Cardiac muscle cell (in vitro differentiated cells and primary cell): ENCODE results near the gene KYAT1. TPM values are rescaled to one million over a fixed set of nuclear protein-coding genes. Genes with fewer than 3 reads are reported as not detected.
"Not testable (repeated sequence)": the region's sequence is repeated elsewhere in the genome, so short reads cannot be mapped to it uniquely, and the experiment has no call there.

Experiments
- DNase-seq, 2 donors: peaks; one replicate each; pipeline versions ENCODE4 v3.0.0 to v3.0.0-alpha.2; 2010 to 2017; ENCODE audit warnings: low read depth in 1 of 2, low spot score in 1 of 2
- H3K27ac ChIP-seq: fragments of 200-600 bp; sonication (generic); 2 replicates; pipeline ENCODE4 v1.5.1; 2016
- H3K27me3 ChIP-seq: fragments of 200-600 bp; sonication (generic); 2 replicates; pipeline ENCODE4 v1.6.0; 2016; ENCODE audit warnings: control low read depth
- H3K36me3 ChIP-seq: fragments of 200-600 bp; sonication (generic); 2 replicates; pipeline ENCODE4 v1.5.1; 2016; ENCODE audit warnings: control low read depth
- H3K4me1 ChIP-seq: fragments of 200-600 bp; sonication (generic); 2 replicates; pipeline ENCODE4 v1.8.1; 2017; ENCODE audit warnings: low read depth, mild to moderate bottlenecking, mixed run types
- H3K4me3 ChIP-seq: fragments of 200-600 bp; sonication (generic); 2 replicates; pipeline ENCODE4 v1.5.1; 2016; ENCODE audit warnings: mild to moderate bottlenecking
- H3K9me3 ChIP-seq: fragments of 200-600 bp; sonication (generic); 2 replicates; pipeline ENCODE4 v1.5.1; 2017; ENCODE audit warnings: low read depth, mild to moderate bottlenecking, control low read depth
- CTCF ChIP-seq: IDR thresholded peaks from 2 replicates; pipeline ENCODE4 v1.5.1; 2012; ENCODE audit warnings: low read depth, mild to moderate bottlenecking, low read length
- polyA plus RNA-seq: library from polyadenylated mRNA; unstranded; fragments of >200 nt; fragmentation: Nextera tagmentation; extraction: Ambion mirVana; gene quantifications from 2 replicates; pipeline ENCODE4 v1.2.1, GENCODE V29; 2016
- total RNA-seq: library from RNA; depleted of rRNA; stranded (reverse); fragments of >200 nt; gene quantifications from 2 replicates; pipeline ENCODE4 v1.2.3, GENCODE V29; 2016

KYAT1 gene
- total and polyA plus RNA-seq, 2 experiments from 2014 or later: 23.3 to 36.9 TPM

GRCh38 chr9:128882677-128883603 lies 1.2 kb upstream of the KYAT1 start:
- H3K27ac ChIP-seq: peak overlapping the region; percentile 92
- no peaks in the 10 kb centered on the region for H3K27me3 ChIP-seq
- no peak for TF ChIP-seq CTCF
- no peaks in the 10 kb centered on the region for H3K9me3 ChIP-seq
- H3K4me1 ChIP-seq: peaks cover 9% of the 10 kb centered on the region
- H3K36me3 ChIP-seq: peaks cover 3% of the 10 kb centered on the region
- H3K4me3 ChIP-seq: peak overlapping the region; percentile 82
- peak; percentile 39 to 58 for DNase-seq

GRCh38 chr9:128877852-128878251 lies 3.9 kb downstream of the KYAT1 start:
- Histone ChIP-seq H3K36me3 (no peaks in the 10 kb centered on the region), H3K9me3 (no peaks in the 10 kb centered on the region), H3K4me3 (no peak overlapping the region), H3K27me3 (no peaks in the 10 kb centered on the region), H3K4me1 (no peaks in the 10 kb centered on the region), H3K27ac (no peak overlapping the region)
- TF ChIP-seq CTCF: no peak
- DNase-seq: no peak

- H3K9me3 ChIP-seq, DNase-seq, H3K27ac ChIP-seq, H3K4me1 ChIP-seq, H3K27me3 ChIP-seq, H3K4me3 ChIP-seq, H3K36me3 ChIP-seq: not testable (repeated sequence)
These were observed 10.8 kb downstream of the KYAT1 start for GRCh38 chr9:128870941-128871265.

- Histone ChIP-seq H3K27ac (no peak overlapping the region), H3K36me3 (no peaks in the 10 kb centered on the region), H3K27me3 (no peaks in the 10 kb centered on the region), H3K9me3 (no peaks in the 10 kb centered on the region), H3K4me3 (no peak overlapping the region), H3K4me1 (no peaks in the 10 kb centered on the region)
- TF ChIP-seq CTCF: no peak
- DNase-seq: no peak
These were observed 11.4 kb downstream of the KYAT1 start for GRCh38 chr9:128870128-128870940.

DNA sequence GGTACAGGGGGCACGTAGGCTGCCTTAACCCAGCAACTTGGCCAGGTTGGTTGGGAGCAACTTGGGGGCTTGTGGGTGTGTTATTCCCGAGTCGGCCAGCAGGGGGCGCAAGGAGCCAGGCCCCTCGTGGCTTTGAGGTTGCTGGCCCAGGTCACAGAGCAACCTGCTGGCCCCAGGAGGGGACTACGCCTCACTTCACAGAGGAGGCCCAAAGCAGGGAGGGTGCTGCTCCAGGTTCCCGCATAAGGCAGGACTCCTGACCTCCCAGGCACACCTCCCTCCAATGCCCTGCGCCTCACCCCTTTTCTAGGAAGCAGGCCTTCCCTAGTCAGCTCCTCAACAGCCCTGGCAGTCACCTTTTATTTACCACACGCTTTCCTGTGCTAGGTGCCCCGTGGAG lies 18.1 kb downstream of the KYAT1 start:
- no peaks in the 10 kb centered on the region for H3K27me3 ChIP-seq
- TF ChIP-seq CTCF: peak; percentile 85
- H3K4me1 ChIP-seq: no peaks in the 10 kb centered on the region
- DNase-seq: peak; percentile 69 to 80
- no peaks in the 10 kb centered on the region for H3K9me3 ChIP-seq
- H3K36me3 ChIP-seq: no peaks in the 10 kb centered on the region
- peak overlapping the region; percentile 73 for H3K27ac ChIP-seq
- no peak overlapping the region for H3K4me3 ChIP-seq

DNA sequence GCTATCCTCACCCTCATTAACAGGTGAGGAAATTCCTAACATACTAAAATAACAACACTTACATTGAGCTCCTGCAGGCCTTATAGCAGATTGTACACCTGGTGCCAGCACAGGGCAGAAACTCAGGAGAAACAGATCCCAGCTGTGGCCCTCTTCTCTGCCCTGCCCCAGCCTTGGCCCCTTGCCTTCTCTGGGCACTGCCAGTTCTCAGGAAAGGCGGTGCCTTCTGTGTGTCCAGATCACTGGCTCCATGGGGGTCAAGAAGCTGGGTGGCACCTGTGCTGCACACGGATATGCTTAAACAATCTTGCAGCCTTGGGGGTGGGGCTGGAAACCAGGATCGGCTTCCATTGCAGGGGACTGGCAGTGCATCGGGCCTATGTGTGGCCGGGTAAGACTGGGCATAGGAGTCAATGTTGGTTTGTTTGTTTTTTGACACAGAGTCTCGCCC lies 19.3 kb downstream of the KYAT1 start:
- Histone ChIP-seq H3K27me3 (no peaks in the 10 kb centered on the region), H3K4me3 (no peak overlapping the region), H3K4me1 (no peaks in the 10 kb centered on the region), H3K9me3 (no peaks in the 10 kb centered on the region), H3K27ac (no peak overlapping the region), H3K36me3 (no peaks in the 10 kb centered on the region)
- no peak for TF ChIP-seq CTCF
- DNase-seq: no peak
